ENCODE measurements around the gene GNL1. TPM values are rescaled to one million over a fixed set of nuclear protein-coding genes. Genes with fewer than 3 reads are reported as not detected.
"Not testable (repeated sequence)": the region's sequence is repeated elsewhere in the genome, so short reads cannot be mapped to it uniquely, and the experiment has no call there.

The GNL1 gene
- total and polyA plus RNA-seq, 2 of the 8 experiments (the other 6 are each of a cell fraction or from before 2014, with no cell fraction given): 42.4 to 67.8 TPM

- TF ChIP-seq CREB1 (IDR thresholded peaks at IDR 0.05): peak; percentile 60
- peak; percentile 82 for TF ChIP-seq POLR2AphosphoS5 (IDR thresholded peaks at IDR 0.05; ENCODE audit: low read depth, low read length)
- peak; percentile 69; the same call in 1 of the 2 replicates for TF ChIP-seq EGR1 (IDR thresholded peaks at IDR 0.05; ENCODE audit: borderline replicate concordance, low read depth, low read length)
- peak; percentile 39 to 57; a peak in 3 of 4 replicates for TF ChIP-seq RAD21 (IDR thresholded peaks at IDR 0.05 in 1 of 2, conservative IDR thresholded peaks at IDR 0.05 in 1 of 2; ENCODE audit: low read depth in 2 of 2, low read length in 2 of 2)
- peak; percentile 57 to 90 (median 67) for TF ChIP-seq CTCF (IDR thresholded peaks at IDR 0.05; ENCODE audit: control extremely low read depth in 1 of 3, insufficient read depth in 1 of 3, low read depth in 1 of 3, low read length in 3 of 3)
- peak; percentile 56 to 79 for TF ChIP-seq POLR2A (IDR thresholded peaks at IDR 0.05; ENCODE audit: control extremely low read depth in 1 of 2, low read depth in 2 of 2, low read length in 2 of 2)
- ChIA-PET CTCF (ENCODE audit: partially characterized antibody) (interaction anchor here (0.9 to 5.7 kb wide), 30 partner anchors 9 to 147 kb away, joined by 3 to 40 read pairs (median 4); partner anchors contain the start of gene ABCF1), POLR2A (ENCODE audit: partially characterized antibody) (interaction anchor here (0.8 to 27.0 kb wide), 32 partner anchors 1 to 482 kb away, joined by 3 to 712 read pairs (median 5); partner anchors contain the start of genes ABCF1, ATAT1, C6orf136 and DHX16)
- H3K23me2 ChIP-seq (ENCODE audit: low read depth, low read length); H2BK20ac ChIP-seq (ENCODE audit: low read length); H3K56ac ChIP-seq (replicated peaks; ENCODE audit: insufficient read length, low read depth, low read length); H2AFZ ChIP-seq (ENCODE audit: low read length); H3K79me2 ChIP-seq (ENCODE audit: control insufficient read depth in 1 of 2, insufficient read depth in 2 of 2, low read length in 2 of 2); H3K27me3 ChIP-seq (replicated peaks in 1 of 4; ENCODE audit: control insufficient read depth in 3 of 4, extremely low read depth in 1 of 4, insufficient read depth in 3 of 4, low read length in 3 of 4); H4K5ac ChIP-seq (ENCODE audit: insufficient read length, low read depth, low read length); H3K79me1 ChIP-seq (ENCODE audit: low read depth, low read length); H2BK15ac ChIP-seq (ENCODE audit: low read length); H3K14ac ChIP-seq (ENCODE audit: insufficient read length); H3K4me2 ChIP-seq (ENCODE audit: insufficient read depth in 1 of 2, low read depth in 2 of 2, low read length in 2 of 2); H4K91ac ChIP-seq (replicated peaks; ENCODE audit: insufficient read length, low read length); H2BK120ac ChIP-seq (replicated peaks; ENCODE audit: low read depth, low read length); H2BK12ac ChIP-seq (ENCODE audit: low read depth, low read length); H3K9ac ChIP-seq (replicated peaks in 1 of 4; ENCODE audit: extremely low read depth in 1 of 4, low read depth in 3 of 4, low read length in 3 of 4); H3K4me1 ChIP-seq (replicated peaks in 1 of 4; ENCODE audit: control insufficient read depth in 3 of 4, insufficient read depth in 4 of 4, low read length in 3 of 4); H3K9me3 ChIP-seq (ENCODE audit: insufficient read depth in 2 of 2, low read depth in 1 of 2, low read length in 1 of 2); H2AK5ac ChIP-seq (ENCODE audit: low read depth, low read length); H4K8ac ChIP-seq (ENCODE audit: extremely low read depth, insufficient read depth, low read length); H3K4ac ChIP-seq (replicated peaks; ENCODE audit: insufficient read length, low read depth, low read length); H3K23ac ChIP-seq (ENCODE audit: insufficient read length); H3K4me3 ChIP-seq (ENCODE audit: extremely low read depth in 1 of 4, insufficient read depth in 2 of 4, low read depth in 3 of 4, low read length in 4 of 4); H3K27ac ChIP-seq (ENCODE audit: low read depth, low read length); H2BK5ac ChIP-seq (ENCODE audit: low read depth, low read length); H3K18ac ChIP-seq (ENCODE audit: extremely low read depth, low read length): not testable (repeated sequence)
- 83% methylated on average over 11 of the region's 15 CpGs; no CpG with 5 or more reads in 1 of the 2 experiments for WGBS, 2 experiments (ENCODE audit: extremely low coverage in 1 of 2, insufficient coverage in 1 of 2, insufficient read length in 1 of 2, insufficient replicate concordance in 2 of 2, low coverage in 1 of 2, low lambda C conversion rate in 2 of 2, missing lambda C conversion rate in 1 of 2)
- H4K20me1 ChIP-seq (replicated peaks in 1 of 2; ENCODE audit: control insufficient read depth in 1 of 2, insufficient read depth in 2 of 2, low read length in 2 of 2): peaks cover 3 to 23% of the 10 kb centered on the region in 2 experiments
- DNase-seq (ENCODE audit: low read depth in 1 of 2, low spot score in 2 of 2): peak; percentile 39 to 95
- peaks cover 16 to 45% (median 30%) of the 10 kb centered on the region in 4 experiments for H3K36me3 ChIP-seq (ENCODE audit: control insufficient read depth in 2 of 4, insufficient read depth in 4 of 4, low read length in 3 of 4)
- FAIRE-seq: peak; percentile 87
These were observed 41.2 kb upstream of the GNL1 start for GRCh38 chr6:30597315-30598144.

All from H1 (cell line).